Measurements from ENCODE around the gene FUT2.

The FUT2 gene

GRCh38 chr19:48755084-48755641, 59.4 kb downstream of the FUT2 start, which contains the start of gene FGF21:
TSS of gene FGF21 (plus strand) at chr19:48755524. CDS start at chr19:48756237, 713 bp downstream.
- DNase-seq: no peak
